ENCODE results near the gene CCR6. TPM values are rescaled to one million over a fixed set of nuclear protein-coding genes. Genes with fewer than 3 reads are reported as not detected.

CCR6 gene
- total RNA-seq, 1 experiment from 2014 or later = not detected

- Mint-ChIP-seq H3K4me3 (no peak overlapping the region), H3K4me1 (peaks cover 0 to 9% of the 10 kb centered on the region in 2 experiments; a peak in 2 of 4 replicates), H3K9me3 (no peaks in the 10 kb centered on the region; a peak in 1 of 5 replicates), H3K36me3 (ENCODE audit: insufficient read depth in 1 of 3, low read depth in 3 of 3) (no peaks in the 10 kb centered on the region), H3K27ac (no peak overlapping the region), H3K27me3 (ENCODE audit: low read depth) (peaks cover 1% of the 10 kb centered on the region)
- Histone ChIP-seq H2BK20ac (ENCODE audit: low read depth, low read length, poor library complexity, severe bottlenecking) (no peak overlapping the region), H2BK15ac (ENCODE audit: low read depth, low read length) (no peak overlapping the region), H3K56ac (ENCODE audit: insufficient read length, low read depth, low read length) (no peak overlapping the region), H4K5ac (ENCODE audit: insufficient read length, low read depth, low read length) (no peak overlapping the region), H3K4ac (ENCODE audit: low read depth, low read length) (no peak overlapping the region), H3K23ac (ENCODE audit: insufficient read length, low read depth, low read length) (no peak overlapping the region), H3T11ph (ENCODE audit: low read length) (no peak overlapping the region), H3K18ac (ENCODE audit: insufficient read length, low read depth, low read length) (no peak overlapping the region), H4K8ac (replicated peaks; ENCODE audit: insufficient read length, low read depth, low read length) (no peak overlapping the region), H3K9ac (ENCODE audit: extremely low read depth, insufficient read length, low read length) (no peak overlapping the region), H3K79me2 (ENCODE audit: insufficient read depth, low read length) (no peaks in the 10 kb centered on the region), H2BK12ac (ENCODE audit: insufficient read length, low read depth, low read length) (no peak overlapping the region), H3K9me3 (ENCODE audit: control insufficient read depth, low read depth, low read length) (no peaks in the 10 kb centered on the region), H3K27me3 (ENCODE audit: insufficient read depth, low read length) (no peaks in the 10 kb centered on the region), H2AFZ (ENCODE audit: low read length) (no peak overlapping the region), H3K23me2 (ENCODE audit: insufficient read length, low read depth, low read length, poor library complexity, severe bottlenecking) (no peaks in the 10 kb centered on the region), H2BK5ac (ENCODE audit: insufficient read length, low read length) (no peak overlapping the region), H3K4me2 (ENCODE audit: insufficient read depth, insufficient read length, low read length) (no peak overlapping the region), H4K91ac (ENCODE audit: insufficient read length, low read depth, low read length) (no peak overlapping the region), H3K79me1 (ENCODE audit: insufficient read depth, low read depth, low read length, poor library complexity, severe bottlenecking) (no peaks in the 10 kb centered on the region), H4K20me1 (ENCODE audit: control insufficient read depth, insufficient read depth, insufficient read length) (no peaks in the 10 kb centered on the region), H3K4me1 (ENCODE audit: insufficient read depth, low read length) (no peaks in the 10 kb centered on the region), H3K27ac (ENCODE audit: insufficient read length, low read depth, low read length) (no peak overlapping the region), H2AK5ac (ENCODE audit: insufficient read length, low read length) (no peak overlapping the region), H3K14ac (ENCODE audit: insufficient read depth, low read length) (no peak overlapping the region), H2BK120ac (ENCODE audit: low read depth, low read length, poor library complexity, severe bottlenecking) (no peak overlapping the region)
- WGBS (ENCODE audit: extremely low coverage, insufficient read length, low lambda C conversion rate) = no CpG with 5 or more reads among the region's 33 CpGs
- TF ChIP-seq, protein P1, sequence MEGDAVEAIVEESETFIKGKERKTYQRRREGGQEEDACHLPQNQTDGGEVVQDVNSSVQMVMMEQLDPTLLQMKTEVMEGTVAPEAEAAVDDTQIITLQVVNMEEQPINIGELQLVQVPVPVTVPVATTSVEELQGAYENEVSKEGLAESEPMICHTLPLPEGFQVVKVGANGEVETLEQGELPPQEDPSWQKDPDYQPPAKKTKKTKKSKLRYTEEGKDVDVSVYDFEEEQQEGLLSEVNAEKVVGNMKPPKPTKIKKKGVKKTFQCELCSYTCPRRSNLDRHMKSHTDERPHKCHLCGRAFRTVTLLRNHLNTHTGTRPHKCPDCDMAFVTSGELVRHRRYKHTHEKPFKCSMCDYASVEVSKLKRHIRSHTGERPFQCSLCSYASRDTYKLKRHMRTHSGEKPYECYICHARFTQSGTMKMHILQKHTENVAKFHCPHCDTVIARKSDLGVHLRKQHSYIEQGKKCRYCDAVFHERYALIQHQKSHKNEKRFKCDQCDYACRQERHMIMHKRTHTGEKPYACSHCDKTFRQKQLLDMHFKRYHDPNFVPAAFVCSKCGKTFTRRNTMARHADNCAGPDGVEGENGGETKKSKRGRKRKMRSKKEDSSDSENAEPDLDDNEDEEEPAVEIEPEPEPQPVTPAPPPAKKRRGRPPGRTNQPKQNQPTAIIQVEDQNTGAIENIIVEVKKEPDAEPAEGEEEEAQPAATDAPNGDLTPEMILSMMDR (conservative IDR thresholded peaks at IDR 0.05) = no peak
- DNase-seq = no peak
Observed at GRCh38 chr6:167130712-167131684, 8.1 kb downstream of the CCR6 start.
